ENCODE results near the gene NRF1. TPM values are rescaled to one million over a fixed set of nuclear protein-coding genes. Genes with fewer than 3 reads are reported as not detected.

The NRF1 gene
- total and polyA plus RNA-seq, 10 of the 15 experiments (the other 5 are each of a cell fraction or from before 2014, with no cell fraction given): 3.5 to 23.1 (median 13.5) TPM

DNA sequence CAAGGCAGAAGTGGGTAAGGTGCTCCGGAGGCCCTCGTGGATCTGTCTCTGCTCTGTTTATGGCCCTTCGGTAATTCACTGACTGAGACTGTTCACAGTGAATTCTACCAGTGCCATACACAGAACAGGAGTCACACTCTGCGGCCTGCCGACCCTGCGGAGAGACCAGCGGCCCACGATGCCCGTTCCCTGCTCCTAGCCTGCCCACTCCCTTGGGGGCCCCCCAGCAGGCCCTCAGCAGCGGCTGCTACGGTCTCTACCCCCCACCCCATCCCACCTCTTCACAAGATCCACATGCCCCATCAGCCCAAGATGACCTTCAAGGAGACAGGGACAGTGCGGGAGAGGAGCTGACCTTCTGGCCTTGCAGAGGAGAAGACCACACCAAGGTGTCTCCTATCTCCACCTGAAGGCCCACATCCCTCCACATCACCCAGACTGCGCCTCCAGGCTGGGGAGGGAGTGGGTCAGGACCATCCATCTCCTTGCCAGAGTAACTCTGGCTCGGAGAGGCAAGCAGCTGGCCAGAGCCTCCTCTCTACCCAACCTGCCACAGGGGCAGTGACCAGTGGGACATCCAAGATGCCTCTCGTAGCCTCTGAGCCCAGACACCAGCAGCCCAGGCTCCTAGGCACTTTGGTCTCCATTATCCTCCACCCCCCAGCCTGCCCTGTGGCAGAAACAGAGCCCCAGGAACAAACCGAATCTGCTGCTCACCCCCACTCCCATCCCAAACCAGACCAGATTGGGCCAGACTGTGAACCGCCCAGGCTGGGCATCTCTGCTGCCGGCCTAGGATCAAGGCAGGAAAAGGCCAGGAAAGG lies 163.6 kb downstream of the NRF1 start (continued):
- TF ChIP-seq, protein P1, sequence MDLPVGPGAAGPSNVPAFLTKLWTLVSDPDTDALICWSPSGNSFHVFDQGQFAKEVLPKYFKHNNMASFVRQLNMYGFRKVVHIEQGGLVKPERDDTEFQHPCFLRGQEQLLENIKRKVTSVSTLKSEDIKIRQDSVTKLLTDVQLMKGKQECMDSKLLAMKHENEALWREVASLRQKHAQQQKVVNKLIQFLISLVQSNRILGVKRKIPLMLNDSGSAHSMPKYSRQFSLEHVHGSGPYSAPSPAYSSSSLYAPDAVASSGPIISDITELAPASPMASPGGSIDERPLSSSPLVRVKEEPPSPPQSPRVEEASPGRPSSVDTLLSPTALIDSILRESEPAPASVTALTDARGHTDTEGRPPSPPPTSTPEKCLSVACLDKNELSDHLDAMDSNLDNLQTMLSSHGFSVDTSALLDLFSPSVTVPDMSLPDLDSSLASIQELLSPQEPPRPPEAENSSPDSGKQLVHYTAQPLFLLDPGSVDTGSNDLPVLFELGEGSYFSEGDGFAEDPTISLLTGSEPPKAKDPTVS (IDR thresholded peaks at IDR 0.05; ENCODE audit: low read depth, low read length): no peak
- TF ChIP-seq BMI1 (IDR thresholded peaks at IDR 0.05; ENCODE audit: borderline replicate concordance) (no peak), JUND (IDR thresholded peaks at IDR 0.05; ENCODE audit: low read depth, low read length) (no peak)

DNA sequence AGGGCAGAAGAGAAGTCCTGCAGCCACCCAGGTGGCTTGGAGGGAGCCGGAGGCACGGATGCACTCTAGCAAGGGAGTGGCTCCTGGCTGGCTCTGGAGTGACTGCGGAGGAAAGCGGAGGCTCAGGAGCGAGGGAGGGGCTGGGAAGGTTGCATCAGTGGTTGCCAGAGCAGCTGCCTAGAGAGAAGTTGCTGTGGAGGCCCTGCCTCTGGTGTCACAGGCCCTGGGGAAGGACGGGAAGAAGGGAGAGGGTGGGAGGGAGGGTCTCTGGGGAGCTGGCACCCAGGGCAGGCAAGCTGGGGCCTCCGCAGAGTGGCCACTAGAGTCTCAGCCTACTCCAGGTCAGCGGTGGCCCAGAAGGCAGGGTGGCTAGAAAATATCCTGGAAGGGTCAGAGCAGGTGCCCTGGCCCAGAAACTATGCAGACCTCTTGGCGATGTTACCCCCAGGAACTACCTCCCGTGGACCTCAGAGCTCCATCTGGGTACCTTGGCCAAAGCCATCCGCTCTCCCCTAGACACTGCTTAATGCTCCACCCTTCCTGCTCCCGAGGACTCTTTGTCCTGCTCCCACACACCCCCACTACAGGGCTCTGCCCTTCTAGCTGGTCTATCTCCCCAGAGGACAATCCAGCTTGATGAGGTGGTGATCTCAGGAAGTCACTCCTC lies 164.3 kb downstream of the NRF1 start:
- SMC1A ChIA-PET (ENCODE audit: uncharacterized antibody, unreplicated experiment): no interaction called here
- TF ChIP-seq RAD51 (IDR thresholded peaks at IDR 0.05) (no peak), KLF5 (IDR thresholded peaks at IDR 0.05; ENCODE audit: partially characterized antibody) (no peak), STAT3 (IDR thresholded peaks at IDR 0.05; ENCODE audit: low read depth, low read length) (no peak), MTA2 (IDR thresholded peaks at IDR 0.05; ENCODE audit: low read depth) (no peak), TCF12 (IDR thresholded peaks at IDR 0.05; ENCODE audit: low read depth, low read length) (no peak), BRCA1 (IDR thresholded peaks at IDR 0.05; ENCODE audit: low read depth, low read length) (no peak)
- TF ChIP-seq, protein P2, sequence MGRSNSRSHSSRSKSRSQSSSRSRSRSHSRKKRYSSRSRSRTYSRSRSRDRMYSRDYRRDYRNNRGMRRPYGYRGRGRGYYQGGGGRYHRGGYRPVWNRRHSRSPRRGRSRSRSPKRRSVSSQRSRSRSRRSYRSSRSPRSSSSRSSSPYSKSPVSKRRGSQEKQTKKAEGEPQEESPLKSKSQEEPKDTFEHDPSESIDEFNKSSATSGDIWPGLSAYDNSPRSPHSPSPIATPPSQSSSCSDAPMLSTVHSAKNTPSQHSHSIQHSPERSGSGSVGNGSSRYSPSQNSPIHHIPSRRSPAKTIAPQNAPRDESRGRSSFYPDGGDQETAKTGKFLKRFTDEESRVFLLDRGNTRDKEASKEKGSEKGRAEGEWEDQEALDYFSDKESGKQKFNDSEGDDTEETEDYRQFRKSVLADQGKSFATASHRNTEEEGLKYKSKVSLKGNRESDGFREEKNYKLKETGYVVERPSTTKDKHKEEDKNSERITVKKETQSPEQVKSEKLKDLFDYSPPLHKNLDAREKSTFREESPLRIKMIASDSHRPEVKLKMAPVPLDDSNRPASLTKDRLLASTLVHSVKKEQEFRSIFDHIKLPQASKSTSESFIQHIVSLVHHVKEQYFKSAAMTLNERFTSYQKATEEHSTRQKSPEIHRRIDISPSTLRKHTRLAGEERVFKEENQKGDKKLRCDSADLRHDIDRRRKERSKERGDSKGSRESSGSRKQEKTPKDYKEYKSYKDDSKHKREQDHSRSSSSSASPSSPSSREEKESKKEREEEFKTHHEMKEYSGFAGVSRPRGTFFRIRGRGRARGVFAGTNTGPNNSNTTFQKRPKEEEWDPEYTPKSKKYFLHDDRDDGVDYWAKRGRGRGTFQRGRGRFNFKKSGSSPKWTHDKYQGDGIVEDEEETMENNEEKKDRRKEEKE (IDR thresholded peaks at IDR 0.05): no peak
- TF ChIP-seq, protein P3, sequence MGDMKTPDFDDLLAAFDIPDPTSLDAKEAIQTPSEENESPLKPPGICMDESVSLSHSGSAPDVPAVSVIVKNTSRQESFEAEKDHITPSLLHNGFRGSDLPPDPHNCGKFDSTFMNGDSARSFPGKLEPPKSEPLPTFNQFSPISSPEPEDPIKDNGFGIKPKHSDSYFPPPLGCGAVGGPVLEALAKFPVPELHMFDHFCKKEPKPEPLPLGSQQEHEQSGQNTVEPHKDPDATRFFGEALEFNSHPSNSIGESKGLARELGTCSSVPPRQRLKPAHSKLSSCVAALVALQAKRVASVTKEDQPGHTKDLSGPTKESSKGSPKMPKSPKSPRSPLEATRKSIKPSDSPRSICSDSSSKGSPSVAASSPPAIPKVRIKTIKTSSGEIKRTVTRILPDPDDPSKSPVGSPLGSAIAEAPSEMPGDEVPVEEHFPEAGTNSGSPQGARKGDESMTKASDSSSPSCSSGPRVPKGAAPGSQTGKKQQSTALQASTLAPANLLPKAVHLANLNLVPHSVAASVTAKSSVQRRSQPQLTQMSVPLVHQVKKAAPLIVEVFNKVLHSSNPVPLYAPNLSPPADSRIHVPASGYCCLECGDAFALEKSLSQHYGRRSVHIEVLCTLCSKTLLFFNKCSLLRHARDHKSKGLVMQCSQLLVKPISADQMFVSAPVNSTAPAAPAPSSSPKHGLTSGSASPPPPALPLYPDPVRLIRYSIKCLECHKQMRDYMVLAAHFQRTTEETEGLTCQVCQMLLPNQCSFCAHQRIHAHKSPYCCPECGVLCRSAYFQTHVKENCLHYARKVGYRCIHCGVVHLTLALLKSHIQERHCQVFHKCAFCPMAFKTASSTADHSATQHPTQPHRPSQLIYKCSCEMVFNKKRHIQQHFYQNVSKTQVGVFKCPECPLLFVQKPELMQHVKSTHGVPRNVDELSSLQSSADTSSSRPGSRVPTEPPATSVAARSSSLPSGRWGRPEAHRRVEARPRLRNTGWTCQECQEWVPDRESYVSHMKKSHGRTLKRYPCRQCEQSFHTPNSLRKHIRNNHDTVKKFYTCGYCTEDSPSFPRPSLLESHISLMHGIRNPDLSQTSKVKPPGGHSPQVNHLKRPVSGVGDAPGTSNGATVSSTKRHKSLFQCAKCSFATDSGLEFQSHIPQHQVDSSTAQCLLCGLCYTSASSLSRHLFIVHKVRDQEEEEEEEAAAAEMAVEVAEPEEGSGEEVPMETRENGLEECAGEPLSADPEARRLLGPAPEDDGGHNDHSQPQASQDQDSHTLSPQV (IDR thresholded peaks at IDR 0.05): no peak
- no peak overlapping the region for H3K27ac ChIP-seq (ENCODE audit: control insufficient read depth, insufficient read depth)
- WGBS (ENCODE audit: insufficient coverage, insufficient replicate concordance, low lambda C conversion rate, missing lambda C conversion rate): 79% methylated on average over 11 of the region's 12 CpGs
- no peak overlapping the region for H3K4me3 ChIP-seq
- FAIRE-seq (no peak), ATAC-seq (no peak), DNase-seq (ENCODE audit: low read depth, low spot score) (no peak)
- H3K9ac ChIP-seq (ENCODE audit: control insufficient read depth, insufficient read depth, low read length): no peak overlapping the region
- no TSS peak for BruUV-seq (replicated peaks)
- RAD21 ChIA-PET (ENCODE audit: unreplicated experiment): no interaction called here
- no peaks in the 10 kb centered on the region for H3K36me3 ChIP-seq (ENCODE audit: control insufficient read depth in 2 of 2, insufficient read depth in 2 of 2, low read length in 1 of 2)
- CTCF ChIA-PET: no interaction called here
- no peaks in the 10 kb centered on the region for H3K79me2 ChIP-seq (ENCODE audit: control insufficient read depth, insufficient read depth, low read length)
- H4K20me1 ChIP-seq (ENCODE audit: control insufficient read depth, insufficient read depth): no peaks in the 10 kb centered on the region
- H3K27me3 ChIP-seq (replicated peaks in 1 of 2; ENCODE audit: control insufficient read depth in 2 of 2, insufficient read depth in 2 of 2, low read length in 1 of 2): peaks cover 5 to 10% of the 10 kb centered on the region in 2 experiments
- no peak overlapping the region for H2AFZ ChIP-seq (ENCODE audit: control insufficient read depth, low read depth, low read length)
- intact Hi-C loops (cut with micrococcal nuclease; ENCODE audit: unreplicated experiment): no loop called here
- H3K9me3 ChIP-seq (replicated peaks; ENCODE audit: control insufficient read depth, insufficient read depth, low read length): no peaks in the 10 kb centered on the region
- in situ Hi-C loops (cut with MboI): no loop called here
- POLR2A ChIA-PET: no interaction called here
- H3K4me1 ChIP-seq (ENCODE audit: control insufficient read depth, insufficient read depth, low read length): no peaks in the 10 kb centered on the region
- H3K4me2 ChIP-seq (ENCODE audit: control insufficient read depth, insufficient read depth): no peak overlapping the region
